ELR (cell line): ENCODE measurements around the gene JADE3.

Experiments used
- DNase-seq: peaks from one replicate; pipeline ENCODE4 v3.0.0-alpha.2; 2015; ENCODE audit warnings: low read depth

Gene JADE3

DNA sequence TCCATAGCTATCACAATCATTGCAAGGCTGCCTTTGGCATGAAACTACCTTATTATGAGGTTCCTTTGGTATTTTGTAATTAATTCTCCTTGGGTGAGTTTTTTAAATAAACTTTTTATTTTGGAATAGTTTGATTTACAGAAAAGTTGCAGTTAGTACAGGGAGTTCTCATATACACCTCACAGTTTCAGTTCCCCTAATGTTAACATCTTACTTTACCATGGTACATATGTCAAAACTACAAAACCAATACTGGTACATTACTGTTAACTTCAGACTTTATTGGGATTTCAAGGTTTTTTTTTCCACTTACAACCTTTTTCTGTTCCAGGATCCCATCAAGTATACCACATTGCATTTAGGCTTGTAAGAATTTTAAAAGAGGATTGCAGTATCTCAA lies 114.0 kb downstream of the JADE3 start:
- DNase-seq: no peak

DNA sequence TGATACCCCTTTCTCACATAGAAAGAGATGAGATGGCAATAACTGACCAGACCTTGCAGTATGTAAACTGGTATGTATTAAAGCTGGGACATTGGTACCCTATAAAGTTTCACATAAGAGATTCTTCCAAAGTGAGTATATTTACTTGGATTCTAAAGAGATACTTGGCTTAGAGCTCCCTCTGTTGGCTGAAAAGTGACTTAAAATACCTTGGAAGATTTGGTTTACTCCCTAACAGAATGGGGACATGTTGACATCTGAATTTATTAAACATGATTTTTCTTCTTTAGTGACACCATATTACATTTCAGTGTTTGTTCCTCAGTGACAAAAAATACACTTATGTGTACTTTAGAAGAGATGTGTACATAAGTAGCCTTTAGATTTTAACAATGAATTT lies 118.1 kb downstream of the JADE3 start:
- DNase-seq: peak; percentile 74

DNA sequence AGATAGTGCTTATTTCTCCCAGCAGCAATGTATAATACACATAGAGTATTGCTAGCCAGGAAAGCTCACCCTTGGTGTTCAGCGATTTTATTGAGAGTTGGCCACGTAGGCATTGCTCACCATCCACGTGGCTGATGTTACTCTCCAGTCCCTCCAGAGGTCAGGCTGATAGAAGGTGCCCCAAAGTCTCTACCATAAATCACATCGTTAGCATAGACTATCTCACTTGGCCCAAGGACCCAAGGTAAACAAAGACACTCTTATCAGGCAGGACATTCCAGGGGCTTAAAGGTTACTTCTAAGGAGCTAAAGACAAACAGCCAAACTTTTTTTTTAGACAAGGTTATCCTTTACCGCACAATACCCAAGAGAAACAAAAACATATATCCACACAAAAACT lies 135.8 kb downstream of the JADE3 start:
- DNase-seq: no peak

DNA sequence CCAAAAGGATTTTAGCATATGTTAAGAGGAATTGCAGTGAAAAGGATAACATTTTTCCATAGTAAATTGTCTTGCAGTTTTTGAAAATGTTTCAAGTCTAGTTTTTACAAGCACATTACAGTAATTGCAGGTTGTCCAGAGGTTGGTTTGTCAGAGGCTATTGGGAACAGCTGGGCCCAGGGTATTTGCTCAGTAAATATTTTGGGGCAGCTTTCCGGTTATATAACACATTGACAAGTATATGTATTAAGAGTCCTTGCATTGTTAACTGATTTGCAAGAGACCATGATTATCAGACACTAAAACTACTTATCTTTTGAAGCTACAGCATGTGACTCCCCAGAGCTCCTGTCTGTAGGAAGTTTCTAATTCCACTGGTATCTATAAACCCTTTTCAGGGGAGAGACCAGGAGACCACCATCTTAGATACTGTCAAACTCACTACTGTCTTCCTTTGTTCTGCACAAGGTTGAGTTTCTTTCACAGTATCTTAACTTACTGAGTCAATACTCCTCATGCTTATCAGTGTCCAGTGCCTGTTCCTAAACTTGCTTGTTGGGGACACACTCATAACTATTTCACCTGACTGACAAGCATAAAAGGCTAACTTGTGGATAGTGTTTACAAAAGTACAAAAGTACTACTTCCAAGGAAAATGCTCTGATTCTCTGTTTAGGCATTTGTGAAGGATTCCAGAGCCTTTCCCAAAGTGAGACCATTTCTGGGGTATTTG lies 147.1 kb downstream of the JADE3 start:
- no peak for DNase-seq

DNA sequence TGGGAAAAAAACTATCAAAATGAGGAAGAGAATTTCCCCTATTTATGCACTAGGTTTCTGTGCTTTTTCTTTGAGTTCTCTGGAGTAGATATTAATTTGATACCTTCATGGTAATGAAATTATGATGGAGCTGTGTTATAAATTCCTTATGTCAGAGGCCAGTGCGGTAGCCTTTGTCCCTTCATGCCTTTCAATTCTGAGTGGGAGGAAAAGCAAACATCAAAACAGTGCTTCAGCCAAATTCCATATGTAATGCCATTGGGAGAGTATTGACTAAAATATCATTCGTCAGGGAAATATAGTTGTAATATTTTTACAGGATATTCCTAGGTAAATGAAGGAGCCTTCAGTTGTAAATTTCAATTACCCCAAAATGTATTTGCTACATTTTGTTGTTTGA lies 148.5 kb downstream of the JADE3 start:
- DNase-seq: no peak

DNA sequence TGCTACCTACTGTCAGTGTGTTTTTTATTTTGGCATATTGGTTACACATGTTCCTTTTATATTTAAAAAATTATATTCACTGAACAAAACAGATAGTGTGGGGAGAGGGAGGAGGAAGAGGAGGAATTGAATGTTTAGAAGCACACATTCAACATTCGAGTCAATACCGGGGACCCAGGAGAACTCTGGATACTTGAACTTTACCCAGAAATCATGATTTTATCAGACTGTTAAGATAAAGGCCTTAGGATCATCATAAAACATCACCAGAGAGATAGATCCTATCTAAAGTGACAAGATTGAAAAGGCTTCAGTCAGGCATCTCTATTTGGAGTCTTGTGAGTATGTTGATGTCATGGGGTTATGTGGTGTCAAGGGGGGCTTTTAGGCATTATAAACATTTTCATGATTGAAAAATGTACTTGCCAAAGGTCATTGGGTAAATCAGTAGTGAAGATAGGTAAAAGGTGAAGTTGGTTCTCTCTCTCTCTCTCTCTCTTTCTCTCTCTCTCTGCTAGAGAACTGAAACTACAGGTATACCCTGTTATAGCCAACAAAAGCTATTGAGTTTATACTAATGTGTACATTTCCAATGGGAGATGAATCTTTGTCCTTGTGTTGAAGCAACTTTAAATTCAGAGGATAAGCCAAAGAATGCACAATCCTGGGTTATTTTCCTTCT lies 149.2 kb downstream of the JADE3 start:
- DNase-seq: no peak

DNA sequence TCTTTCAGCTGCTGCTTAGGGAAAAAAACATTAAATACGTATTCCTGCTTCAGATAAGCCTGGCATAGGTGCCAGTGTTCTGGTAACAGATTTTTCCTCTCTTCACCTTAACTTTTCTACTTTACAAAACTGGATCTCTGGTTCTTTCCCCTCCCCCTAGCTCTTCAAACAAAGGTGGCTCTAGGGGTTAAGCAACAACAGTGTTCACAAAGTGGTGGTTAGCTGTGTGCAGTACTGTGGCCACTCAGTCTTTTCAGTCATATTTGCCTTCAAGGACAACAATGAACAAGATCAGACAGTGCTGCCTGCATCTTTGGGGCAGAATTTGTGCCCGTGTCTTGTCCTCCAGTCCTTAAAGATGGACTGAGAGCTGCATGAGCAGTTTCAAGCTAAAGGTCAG lies 151.0 kb downstream of the JADE3 start:
- DNase-seq: no peak

DNA sequence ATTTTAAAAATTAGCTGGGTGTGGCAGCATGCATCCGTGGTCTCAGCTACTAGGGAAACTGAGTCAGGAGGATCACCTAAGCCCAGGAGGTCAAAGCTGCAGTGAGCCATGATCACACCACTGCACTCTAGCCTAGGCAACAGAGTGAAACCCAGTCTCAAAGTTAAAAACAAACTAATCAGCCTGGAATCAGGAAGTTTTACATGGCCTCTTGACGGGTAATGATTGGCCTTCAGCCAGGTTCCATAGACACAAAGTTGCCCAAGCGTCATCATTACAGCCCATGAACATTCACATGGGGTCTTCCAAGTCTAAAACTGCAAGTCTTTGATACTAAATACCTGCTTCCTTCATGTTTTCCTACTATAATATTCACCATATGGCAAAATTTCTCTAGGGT lies 156.0 kb downstream of the JADE3 start:
- no peak for DNase-seq

DNA sequence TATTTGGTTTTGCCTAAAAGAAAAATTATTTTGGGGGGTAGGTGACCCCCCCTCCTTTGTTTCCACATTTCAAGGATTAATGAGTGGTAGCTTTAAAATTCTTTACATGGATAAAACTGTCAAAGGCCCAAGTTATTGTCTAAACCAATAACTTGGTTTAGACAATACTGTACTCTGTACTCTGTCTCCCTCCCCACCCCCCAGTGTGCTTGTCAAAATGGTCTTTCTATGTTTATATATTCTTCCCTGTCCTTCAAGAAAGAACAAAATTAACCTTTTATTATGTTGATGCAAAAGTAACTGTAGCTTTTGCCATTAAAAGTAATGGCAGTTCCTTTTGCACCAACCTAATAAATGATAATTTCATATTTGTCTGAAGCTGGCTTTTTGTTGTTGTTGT lies 156.5 kb downstream of the JADE3 start:
- no peak for DNase-seq

DNA sequence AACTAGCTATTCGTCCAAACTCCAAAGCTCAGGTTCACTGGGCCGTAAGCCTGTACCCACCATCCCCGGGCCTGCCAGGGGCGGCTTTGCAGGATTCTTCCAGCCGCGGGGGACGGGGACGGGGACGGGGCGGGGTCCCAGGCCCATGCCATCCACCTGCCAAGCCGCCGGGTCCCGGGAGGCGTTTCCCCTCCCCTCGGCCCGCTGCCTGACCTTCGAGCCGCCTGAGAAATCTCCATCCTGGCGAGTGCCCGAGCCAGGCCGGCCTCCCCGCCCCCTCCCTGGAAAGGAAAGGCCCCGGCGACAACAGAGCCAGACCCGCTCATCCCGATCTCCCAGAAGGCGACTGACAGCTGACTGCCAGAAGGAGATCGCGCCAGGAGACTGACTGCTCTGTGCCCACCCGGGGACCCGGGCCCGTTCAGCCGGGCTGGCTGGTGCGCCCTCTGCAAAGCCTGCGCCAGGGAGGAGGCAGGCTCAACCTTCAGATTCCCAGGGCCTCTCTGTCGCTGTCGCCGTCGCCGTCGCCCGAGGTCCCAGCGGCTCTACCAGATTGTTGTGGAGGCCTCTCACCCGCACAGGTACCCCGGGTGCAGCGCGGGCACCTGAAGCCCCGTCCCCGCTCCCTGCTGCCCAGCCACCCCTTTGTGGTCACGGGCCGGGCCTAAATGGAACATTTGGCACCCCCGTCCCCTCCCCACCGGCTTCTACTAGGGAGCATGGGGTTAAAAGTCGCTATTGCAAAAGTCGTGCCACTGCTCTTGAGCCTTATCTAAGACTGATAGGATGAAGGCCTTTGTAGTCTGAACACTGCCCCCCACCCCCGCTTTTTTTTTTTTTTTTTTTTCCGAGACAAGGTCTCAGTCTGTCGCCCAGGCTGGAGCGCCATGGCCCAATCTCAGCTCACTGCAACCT lies 166.2 kb downstream of the JADE3 start, which contains the start of gene RGN:
Gene RGN (plus strand): TSS at position 315 of the 915 bp plus-strand sequence. CDS start 2,702 bp downstream, outside the sequence.
- DNase-seq: no peak

DNA sequence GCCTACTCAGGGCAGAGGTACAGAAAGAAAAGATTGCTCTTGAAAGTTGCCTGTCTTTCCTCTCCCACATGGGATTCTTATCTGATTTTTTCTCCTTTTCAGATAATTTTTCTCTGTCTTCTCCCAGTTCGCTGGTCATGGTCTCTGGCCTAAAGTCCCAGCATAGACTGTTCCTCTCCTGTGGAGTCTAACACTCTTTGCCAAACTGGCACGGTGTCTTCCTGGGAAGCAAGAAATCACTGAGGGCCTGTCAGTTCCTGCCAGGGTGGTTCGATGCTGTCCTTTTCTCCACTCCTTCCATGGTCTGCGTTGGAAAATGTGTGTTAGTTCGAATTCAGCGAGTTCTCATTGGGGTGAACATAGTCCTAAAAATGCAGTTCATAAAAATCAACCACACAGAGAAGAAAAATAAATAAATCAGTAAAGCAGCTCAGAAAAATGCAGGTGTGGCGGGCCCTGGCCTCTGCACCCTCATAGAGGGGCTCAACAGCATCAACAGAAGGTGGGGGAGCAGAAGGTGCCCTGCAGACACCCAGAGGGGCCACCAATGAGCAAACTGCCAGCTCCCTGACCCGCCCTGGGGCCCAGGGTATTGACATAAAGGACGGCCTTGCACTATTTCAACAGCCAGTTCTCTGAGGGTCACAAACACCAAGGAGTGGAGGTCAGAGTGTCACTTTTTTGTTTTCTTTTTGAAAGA lies 168.1 kb downstream of the JADE3 start:
- DNase-seq: no peak

DNA sequence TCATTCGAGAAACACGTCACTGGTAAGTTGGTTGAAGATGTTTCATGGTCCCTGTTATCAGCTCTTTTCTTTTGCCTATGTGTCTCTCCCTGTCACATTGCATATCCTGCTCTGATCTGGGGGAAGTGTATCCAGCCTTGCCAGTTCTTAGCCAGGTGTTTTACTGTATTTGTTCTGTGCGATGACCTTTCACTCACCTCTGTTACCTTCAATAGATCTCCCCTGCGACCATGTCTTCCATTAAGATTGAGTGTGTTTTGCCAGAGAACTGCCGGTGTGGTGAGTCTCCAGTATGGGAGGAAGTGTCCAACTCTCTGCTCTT lies 168.7 kb downstream of the JADE3 start:
- DNase-seq: no peak

DNA sequence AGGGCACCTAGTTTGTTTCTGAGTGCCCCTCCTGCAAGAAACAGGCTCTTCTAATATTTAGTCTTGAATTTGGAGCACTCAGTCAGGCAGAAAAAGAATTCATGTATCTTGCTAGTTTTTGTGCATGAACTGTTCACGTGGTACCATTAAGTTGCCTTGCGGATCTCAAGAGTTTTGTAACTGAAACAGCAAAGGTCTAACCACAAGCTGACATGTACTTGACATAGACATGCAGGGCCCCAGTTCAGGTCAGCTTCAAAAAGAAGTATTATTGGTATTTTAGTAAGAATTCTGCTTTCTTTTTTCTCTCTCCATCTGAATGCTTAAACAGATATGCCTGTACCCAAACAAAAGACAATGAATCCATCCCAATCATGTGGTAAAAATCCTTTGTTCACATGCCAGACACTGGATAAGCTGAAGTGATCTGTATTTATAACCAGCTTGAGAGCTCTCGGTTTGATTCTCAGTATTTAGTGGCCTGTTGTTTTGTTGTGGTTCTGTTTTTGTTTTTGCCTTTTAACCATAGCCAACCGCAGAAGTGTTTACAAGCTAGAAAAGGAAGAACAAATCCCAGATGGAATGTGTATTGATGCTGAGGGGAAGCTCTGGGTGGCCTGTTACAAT lies 179.0 kb downstream of the JADE3 start:
- peak; percentile 1 for DNase-seq

DNA sequence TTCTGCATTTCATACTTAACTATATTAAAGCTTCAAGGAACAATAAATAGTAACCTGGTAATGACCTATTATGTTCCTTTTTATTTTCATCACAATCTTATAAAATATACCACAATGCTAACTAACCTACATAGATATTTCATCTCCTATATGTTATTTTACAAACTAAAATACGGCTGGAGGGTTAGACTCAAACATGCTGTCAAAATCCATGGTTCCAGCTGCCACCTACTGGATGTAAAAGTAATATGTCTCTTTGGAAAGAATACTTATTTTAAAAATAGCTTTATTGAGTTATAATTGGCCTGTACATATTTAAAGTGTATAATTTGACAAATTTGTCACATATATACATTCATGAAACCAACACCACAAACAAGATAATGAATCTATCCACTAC lies 181.0 kb downstream of the JADE3 start:
- DNase-seq: peak; percentile 51

DNA sequence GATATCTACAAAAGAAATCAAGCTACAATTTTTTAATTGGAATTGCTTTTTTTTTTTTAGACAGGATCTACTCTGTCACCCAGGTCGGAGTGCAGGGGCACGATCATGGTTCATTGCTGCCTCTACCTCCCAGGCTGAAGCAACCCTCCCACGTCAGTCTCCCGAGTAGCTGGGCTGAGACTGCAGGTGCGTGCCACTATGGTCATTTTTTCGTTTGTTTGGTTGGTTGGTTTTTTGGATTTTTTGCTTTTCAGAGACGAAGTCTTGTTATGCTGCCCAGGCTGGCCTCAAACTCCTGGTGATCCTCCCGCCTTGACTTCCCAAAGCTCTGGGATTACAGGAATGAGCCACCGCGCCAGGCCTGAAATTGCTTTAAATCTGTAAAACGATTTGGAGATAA lies 181.6 kb downstream of the JADE3 start:
- no peak for DNase-seq

DNA sequence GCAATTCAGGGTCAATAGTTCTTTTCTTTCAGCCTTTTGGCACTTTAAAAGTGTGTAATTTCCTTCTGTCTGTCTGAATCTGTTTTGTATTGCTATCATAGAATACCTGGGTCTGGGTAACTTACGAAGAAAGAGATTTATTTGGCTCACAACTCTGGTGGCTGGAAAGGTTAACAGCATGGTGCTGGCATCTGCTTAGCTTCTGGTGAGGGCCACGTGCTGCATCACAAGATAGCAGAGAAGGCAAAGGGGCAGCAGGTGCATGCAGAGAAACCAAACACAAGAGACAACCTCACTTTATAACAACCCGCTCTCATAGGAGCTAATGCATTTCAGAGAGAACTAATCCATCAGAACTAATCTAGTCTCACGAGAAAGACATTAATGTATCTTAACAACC lies 184.8 kb downstream of the JADE3 start:
- no peak for DNase-seq

DNA sequence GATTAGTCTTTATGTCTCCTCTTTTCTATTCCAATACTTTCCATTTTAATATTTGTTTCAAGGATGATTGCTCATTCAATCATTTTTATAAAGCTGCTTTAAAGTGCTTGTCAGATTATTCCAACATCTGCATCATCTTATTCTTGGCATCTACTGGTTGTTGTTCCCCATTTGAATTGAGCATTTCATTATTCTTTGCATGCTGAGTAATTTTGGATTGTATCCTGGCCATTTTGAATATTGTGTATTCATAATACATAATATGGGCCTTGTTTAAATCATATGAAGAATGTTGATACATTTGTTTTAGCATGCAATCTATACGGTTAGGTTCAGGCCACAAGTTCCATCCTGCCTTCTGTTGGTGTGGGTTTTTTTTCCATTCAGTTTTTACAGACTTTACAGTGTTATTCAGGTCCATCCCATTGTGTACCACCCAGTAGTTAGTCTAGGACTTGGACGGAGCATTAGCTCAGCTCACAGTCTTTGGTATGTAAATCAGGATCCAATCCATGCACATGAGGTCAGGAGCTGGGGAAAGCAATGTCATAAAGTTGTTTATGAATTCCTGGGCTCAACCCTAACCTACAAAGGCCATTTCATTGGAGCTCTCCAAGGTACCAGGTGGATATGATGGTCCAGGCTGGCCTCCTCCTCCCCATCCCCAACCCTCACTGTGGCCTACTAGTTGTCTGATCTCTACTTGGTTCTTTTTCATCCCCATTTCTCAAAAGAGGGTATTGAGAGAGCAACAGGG lies 186.3 kb downstream of the JADE3 start:
- no peak for DNase-seq

DNA sequence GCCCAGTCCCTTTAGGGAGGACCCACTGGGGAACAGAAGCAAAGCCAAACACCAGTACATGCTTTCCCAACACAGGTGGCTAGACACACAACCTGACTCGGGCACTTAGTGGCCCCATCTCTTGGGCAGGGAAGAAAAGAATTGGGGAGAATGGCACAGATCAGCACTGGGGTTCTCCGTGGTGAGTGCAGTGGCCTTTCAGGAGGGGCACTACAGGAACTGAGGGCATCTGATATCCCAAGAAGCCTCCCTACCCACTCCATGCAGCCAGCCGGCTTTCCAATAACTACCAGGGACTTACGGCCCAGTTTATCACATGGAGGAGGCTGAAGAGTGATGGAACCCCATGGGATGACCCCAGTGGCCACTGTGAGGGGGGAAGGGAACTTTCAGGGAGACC lies 189.0 kb downstream of the JADE3 start:
- DNase-seq: no peak
